Stimulated activated naive B cell treated with anti-CD40 and anti-IgM and Interleukin-4, amounts not matched to agents 10 μg/mL and 1 μg/mL and 100 μg/mL, for 72 hours (primary cell): ENCODE data around the gene CENPQ.

Experiments
- ATAC-seq, 2 donors: fragments of 150-1000 bp; cut with Tn5 transposase; replicated peaks; 2 replicates each; pipeline ENCODE4 v1.10.0; 2021; ENCODE audit warnings: moderate library complexity in 1 of 2
- DNase-seq: peaks from one replicate; pipeline ENCODE4 v3.0.0; 2021
- H3K27ac Mint-ChIP-seq: one replicate; pipeline ENCODE4 v1.8.0; 2022; ENCODE audit warnings: mild to moderate bottlenecking, mixed read lengths
- H3K27me3 Mint-ChIP-seq, 2 donors: one replicate each; pipeline ENCODE4 v1.8.0; 2022; ENCODE audit warnings: mixed read lengths in 2 of 2
- H3K36me3 Mint-ChIP-seq, 2 donors: one replicate each; pipeline ENCODE4 v1.8.0; 2022; ENCODE audit warnings: mixed read lengths in 2 of 2, mild to moderate bottlenecking in 1 of 2
- H3K4me1 Mint-ChIP-seq, 2 donors: one replicate each; pipeline ENCODE4 v1.8.0; 2022; ENCODE audit warnings: mixed read lengths in 2 of 2, mild to moderate bottlenecking in 1 of 2
- H3K4me3 Mint-ChIP-seq, 2 donors: one replicate each; pipeline ENCODE4 v1.8.0; 2022; ENCODE audit warnings: mild to moderate bottlenecking in 2 of 2, mixed read lengths in 2 of 2, moderate library complexity in 1 of 2
- H3K9me3 Mint-ChIP-seq, 2 donors: one replicate each; pipeline ENCODE4 v1.8.0; 2022; ENCODE audit warnings: mixed read lengths in 2 of 2, mild to moderate bottlenecking in 1 of 2

The CENPQ gene

DNA sequence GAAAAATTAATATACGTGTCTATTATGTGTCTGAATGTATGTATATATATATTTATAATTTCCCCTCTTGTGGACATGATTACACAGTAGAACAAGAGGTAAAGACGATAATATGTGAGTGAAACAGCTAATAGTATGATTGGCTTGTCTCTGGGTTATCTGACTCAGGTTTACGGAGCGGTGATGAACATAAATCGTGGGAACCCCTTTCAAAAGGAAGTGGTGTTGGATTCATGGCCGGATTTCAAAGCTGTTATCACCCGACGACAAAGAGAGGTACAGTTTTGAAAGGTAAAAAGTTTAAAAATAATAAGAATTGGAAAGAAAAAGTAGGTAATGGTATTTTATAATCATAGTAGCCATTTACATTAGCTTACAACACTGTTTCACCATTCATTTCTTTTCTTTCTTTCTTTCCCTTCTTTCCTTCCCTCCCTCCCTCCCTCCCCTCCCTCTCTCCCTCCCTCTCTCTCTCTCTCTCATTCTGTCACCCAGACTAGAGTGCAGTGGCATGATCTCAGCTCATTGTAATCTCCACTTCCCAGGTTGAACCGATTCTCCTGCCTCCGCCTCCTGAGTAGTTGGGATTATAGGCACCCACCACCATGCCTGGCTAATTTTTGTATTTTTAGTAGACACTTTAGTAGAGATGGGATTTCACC lies 52.4 kb downstream of the CENPQ start:
- Mint-ChIP-seq H3K27ac (no peak overlapping the region), H3K4me3 (no peak overlapping the region), H3K27me3 (peaks cover 19 to 25% of the 10 kb centered on the region in 2 donors), H3K4me1 (peaks cover 0 to 1% of the 10 kb centered on the region in 2 donors), H3K9me3 (no peaks in the 10 kb centered on the region), H3K36me3 (no peaks in the 10 kb centered on the region)
- no peak for DNase-seq
- ATAC-seq, result no peak

DNA sequence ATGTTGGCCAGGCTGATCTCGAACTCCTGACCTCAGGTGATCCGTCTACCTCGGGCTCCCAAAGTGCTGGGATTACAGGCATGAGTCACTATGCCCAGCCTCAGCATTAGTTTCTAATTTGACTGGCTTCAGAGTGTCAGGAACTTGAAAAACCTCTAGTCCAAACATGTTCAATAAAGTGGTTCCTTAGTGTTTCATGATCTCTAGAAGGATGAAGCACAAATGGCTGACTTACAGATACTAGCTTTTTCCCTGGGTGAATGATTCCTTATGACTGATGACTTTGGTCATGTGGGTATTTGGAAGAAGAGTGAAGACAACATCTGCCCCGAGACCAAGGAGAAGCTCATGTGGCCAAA lies 53.0 kb downstream of the CENPQ start:
- DNase-seq (no peak), ATAC-seq (no peak)
- no peak overlapping the region for H3K4me3 Mint-ChIP-seq
- no peaks in the 10 kb centered on the region for H3K9me3 Mint-ChIP-seq
- no peak overlapping the region for H3K27ac Mint-ChIP-seq
- peaks cover 0 to 1% of the 10 kb centered on the region in 2 donors for H3K4me1 Mint-ChIP-seq
- no peaks in the 10 kb centered on the region for H3K36me3 Mint-ChIP-seq
- H3K27me3 Mint-ChIP-seq, result peaks cover 19 to 25% of the 10 kb centered on the region in 2 donors

DNA sequence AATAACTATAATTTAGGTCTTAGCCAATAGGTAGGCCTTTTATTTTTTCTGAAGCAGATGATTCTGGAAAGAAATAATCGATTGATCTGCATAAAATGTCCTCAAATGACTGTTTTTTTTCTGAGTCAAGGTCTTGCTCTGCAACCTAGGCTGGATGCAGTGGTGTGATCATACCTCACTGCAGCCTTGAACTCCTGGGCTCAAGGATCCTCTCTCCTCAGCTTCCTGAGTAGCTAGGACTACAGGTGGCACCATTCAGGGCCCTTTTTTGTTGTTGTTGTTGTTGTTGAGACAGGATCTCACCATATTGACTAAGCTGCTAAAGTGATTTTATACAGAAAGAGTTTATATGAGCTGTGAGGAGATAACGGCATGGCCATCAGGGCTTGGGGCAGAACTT lies 54.7 kb downstream of the CENPQ start:
- DNase-seq (no peak), ATAC-seq (no peak)
- Mint-ChIP-seq H3K4me3 (no peak overlapping the region), H3K27me3 (peaks cover 19% of the 10 kb centered on the region in 2 donors), H3K4me1 (peaks cover 0 to 1% of the 10 kb centered on the region in 2 donors), H3K27ac (no peak overlapping the region), H3K36me3 (no peaks in the 10 kb centered on the region), H3K9me3 (no peaks in the 10 kb centered on the region)

DNA sequence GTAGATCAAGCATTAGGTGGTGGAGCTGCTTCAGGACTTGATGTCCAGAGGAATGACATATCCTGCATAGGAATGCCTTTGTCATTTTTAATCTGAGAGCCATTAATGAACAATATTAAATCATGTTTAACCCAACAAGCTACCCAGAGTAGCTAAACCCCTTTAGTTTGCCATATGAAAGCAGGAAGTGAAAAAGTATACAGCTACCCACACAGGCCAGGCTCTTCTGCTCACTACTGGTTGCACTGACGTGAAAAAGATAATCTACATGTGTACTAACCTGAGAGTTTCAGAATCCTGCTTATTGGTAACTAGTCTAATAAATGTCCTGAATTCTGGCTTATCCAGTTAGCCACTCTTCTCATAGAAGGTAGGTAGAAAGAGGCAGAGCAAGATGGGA lies 56.5 kb downstream of the CENPQ start:
- ATAC-seq, result peak; percentile 54 to 69

DNA sequence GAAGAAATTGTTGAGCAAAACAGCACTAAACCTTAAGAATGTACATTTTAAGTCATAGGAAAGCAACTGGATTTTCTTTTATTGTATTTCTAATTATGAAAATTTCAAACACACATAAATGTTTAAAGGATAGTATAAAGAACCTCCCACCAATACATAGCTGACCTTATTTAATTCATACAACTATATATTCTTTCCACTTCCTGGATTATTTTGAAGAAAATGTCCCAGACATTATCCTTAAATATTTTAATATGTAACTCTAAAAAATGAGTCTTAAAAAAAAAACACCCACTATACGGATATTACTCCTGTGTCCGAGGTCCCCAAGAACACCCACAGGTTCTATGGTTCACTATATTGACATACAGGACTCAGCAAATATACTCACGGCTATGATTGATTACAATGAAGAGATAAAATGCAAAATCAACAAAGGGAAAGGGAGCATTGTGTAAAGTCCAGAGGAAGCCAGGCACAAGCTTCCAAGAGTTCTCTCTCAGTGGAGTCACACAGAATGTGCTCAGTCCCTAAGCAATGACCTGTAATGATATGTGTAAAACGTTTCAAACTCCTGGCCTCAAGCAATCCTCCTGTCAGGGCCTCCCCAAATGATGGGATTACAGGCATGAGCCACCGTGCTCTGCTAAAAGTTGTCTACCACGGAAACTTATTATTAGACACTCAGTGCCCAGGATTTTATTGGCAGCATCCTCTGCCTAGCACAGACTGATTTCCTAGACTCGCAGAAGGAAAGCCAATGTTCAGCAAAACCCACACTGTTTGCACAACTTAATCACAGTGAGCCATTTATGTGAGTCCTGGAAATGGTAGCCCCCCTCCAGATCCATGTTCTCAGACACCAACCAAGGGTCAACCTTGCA lies 59.8 kb downstream of the CENPQ start:
- H3K4me3 Mint-ChIP-seq, result no peak overlapping the region
- ATAC-seq (no peak), DNase-seq (no peak)
- H3K36me3 Mint-ChIP-seq, result no peaks in the 10 kb centered on the region
- H3K27ac Mint-ChIP-seq, result peak overlapping the region; percentile 25
- H3K9me3 Mint-ChIP-seq, result no peaks in the 10 kb centered on the region
- peaks cover 0 to 9% of the 10 kb centered on the region in 2 donors for H3K27me3 Mint-ChIP-seq
- peaks cover 0 to 1% of the 10 kb centered on the region in 2 donors for H3K4me1 Mint-ChIP-seq

More for the DNA sequence above, 56.5 kb downstream of the CENPQ start:
- peaks cover 6 to 9% of the 10 kb centered on the region in 2 donors for H3K27me3 Mint-ChIP-seq
- H3K36me3 Mint-ChIP-seq, result no peaks in the 10 kb centered on the region
- H3K27ac Mint-ChIP-seq, result no peak overlapping the region
- DNase-seq, result no peak
- H3K4me3 Mint-ChIP-seq, result no peak overlapping the region
- H3K4me1 Mint-ChIP-seq, result peaks cover 0 to 1% of the 10 kb centered on the region in 2 donors
- no peaks in the 10 kb centered on the region for H3K9me3 Mint-ChIP-seq

DNA sequence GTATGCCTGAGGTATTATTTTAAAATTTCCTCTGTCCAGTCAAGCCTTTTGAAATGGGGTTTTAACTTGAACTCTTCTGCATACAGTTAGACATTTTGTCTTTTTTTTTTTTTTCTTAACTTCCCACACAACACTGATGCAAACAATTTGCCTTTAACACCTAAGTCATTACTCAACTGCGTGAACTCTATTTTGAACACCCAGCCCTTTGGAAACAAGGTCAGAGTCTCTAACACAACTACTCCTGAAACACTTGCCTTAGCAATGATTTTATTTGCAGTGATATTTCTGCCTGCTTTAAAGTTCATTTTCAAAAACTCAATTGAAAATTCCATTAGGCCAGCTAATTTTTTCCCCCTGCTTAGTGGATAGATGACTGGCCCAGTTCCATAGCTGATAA lies 60.7 kb downstream of the CENPQ start:
- H3K4me1 Mint-ChIP-seq, result peaks cover 0 to 1% of the 10 kb centered on the region in 2 donors
- no peak for DNase-seq
- peaks cover 0 to 11% of the 10 kb centered on the region in 2 donors for H3K27me3 Mint-ChIP-seq
- H3K27ac Mint-ChIP-seq, result no peak overlapping the region
- no peak overlapping the region for H3K4me3 Mint-ChIP-seq
- H3K9me3 Mint-ChIP-seq, result no peaks in the 10 kb centered on the region
- no peak for ATAC-seq
- H3K36me3 Mint-ChIP-seq, result no peaks in the 10 kb centered on the region

DNA sequence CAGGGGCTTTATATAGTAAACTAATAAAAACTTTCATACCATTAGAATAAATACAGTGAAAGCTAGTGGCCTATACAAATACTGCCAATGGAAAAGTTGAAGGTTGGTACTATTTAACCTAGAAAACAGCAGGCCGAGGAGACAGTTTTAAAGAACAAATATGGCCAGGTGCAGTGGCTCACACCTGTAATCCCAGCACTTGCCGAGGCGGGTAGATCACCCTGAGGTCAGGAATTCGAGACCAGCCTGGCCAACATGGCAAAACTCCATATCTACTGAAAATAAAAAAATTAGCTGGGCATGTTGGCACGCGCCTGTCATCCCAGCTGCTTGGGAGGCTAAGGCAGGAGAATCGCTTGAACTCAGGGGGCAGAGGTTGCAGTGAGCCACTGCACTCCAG lies 61.4 kb downstream of the CENPQ start:
- Mint-ChIP-seq H3K27ac (no peak overlapping the region), H3K4me3 (no peak overlapping the region), H3K36me3 (no peaks in the 10 kb centered on the region), H3K27me3 (peaks cover 2 to 13% of the 10 kb centered on the region in 2 donors), H3K4me1 (peaks cover 0 to 1% of the 10 kb centered on the region in 2 donors), H3K9me3 (no peaks in the 10 kb centered on the region)
- ATAC-seq (no peak), DNase-seq (no peak)

DNA sequence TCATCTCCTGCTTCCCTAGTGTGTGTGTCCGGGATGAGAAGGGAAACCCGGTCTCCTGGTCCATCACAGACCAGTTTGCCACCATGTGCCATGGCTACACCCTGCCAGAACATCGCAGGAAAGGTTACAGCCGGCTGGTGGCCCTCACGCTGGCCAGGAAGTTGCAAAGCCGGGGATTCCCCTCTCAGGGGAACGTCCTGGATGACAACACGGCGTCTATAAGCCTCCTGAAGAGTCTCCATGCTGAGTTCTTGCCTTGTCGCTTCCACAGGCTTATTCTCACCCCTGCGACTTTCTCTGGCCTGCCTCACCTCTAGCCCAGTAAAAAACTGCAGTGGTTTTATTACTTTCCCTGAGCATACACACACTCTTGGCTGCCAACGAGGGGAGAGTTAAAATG lies 63.4 kb downstream of the CENPQ start:
- Mint-ChIP-seq H3K4me3 (no peak overlapping the region), H3K4me1 (no peaks in the 10 kb centered on the region), H3K27me3 (peaks cover 8 to 14% of the 10 kb centered on the region in 2 donors), H3K9me3 (no peaks in the 10 kb centered on the region), H3K36me3 (no peaks in the 10 kb centered on the region), H3K27ac (no peak overlapping the region)
- DNase-seq, result no peak
- no peak for ATAC-seq

DNA sequence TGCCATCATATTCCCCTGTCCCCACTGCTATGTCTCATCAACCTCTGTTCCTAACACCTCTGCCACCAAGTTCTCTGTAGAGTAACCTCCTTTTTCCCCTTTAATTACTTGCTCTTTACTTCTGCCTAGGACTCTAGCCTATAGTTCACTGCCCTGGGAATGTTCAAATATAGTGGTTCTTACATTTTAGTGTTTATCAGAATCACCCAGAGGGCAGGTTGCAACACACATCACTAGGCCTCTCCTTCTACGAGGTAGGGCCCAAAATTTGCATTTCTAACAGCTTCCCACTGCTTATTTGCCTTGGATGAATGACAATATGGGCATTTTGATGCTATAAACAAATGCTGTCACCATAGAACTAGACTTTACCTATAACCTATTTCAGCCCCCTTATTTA lies 64.2 kb downstream of the CENPQ start:
- Mint-ChIP-seq H3K36me3 (no peaks in the 10 kb centered on the region), H3K27ac (no peak overlapping the region), H3K4me1 (no peaks in the 10 kb centered on the region), H3K4me3 (no peak overlapping the region), H3K9me3 (no peaks in the 10 kb centered on the region), H3K27me3 (peaks cover 14 to 21% of the 10 kb centered on the region in 2 donors)
- DNase-seq (no peak), ATAC-seq (no peak)

DNA sequence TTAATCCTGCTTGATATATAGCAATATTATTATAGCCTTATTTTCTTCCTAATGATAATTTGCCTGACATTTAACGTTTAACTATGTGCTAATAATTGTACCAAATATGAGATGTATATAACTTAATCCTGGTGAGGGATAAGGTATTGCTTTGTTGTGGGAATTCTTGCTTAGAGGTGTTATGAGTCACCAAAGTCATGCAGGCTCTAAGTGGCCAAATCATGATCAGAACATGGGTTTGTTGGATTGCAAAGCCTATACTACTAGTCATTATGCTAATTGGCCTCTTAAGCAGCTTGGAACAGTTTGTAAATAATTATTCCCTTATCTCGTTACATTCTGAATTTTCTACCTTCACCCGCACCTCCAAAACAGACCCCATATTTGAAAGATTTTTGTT lies 65.4 kb downstream of the CENPQ start:
- ATAC-seq, result no peak
- Mint-ChIP-seq H3K36me3 (no peaks in the 10 kb centered on the region), H3K27ac (no peak overlapping the region)

DNA sequence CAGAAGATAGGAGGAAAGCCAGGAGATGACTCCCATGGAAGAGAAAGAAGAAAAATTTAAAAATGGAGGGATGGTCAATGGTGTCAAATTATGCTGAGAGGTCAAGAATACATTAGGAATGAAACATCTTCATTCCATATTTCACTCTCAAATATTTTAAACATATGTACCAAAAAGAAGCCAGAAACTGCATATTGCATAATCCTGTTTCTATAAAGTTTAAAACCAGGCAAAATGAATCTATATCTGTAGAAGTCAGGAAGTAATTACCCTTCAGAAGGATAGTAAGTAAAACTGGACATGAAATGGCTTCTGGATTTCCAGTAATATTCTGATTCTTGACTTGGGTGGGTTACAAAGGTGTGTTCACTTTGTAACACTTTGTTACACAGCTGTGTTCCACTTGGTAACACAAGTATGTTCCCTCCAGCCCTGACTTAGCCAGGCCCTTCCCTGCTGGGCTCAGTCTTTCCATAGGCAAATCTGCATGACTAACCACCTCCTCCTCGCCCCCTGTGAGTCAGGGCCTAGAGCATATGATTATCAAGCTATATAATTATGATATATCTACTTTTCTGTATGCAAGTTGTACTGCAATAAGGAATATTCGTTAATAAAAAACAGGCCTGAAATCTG lies 67.1 kb downstream of the CENPQ start:
- ATAC-seq (no peak), DNase-seq (no peak)
- Mint-ChIP-seq H3K9me3 (no peaks in the 10 kb centered on the region), H3K27me3 (peaks cover 14 to 23% of the 10 kb centered on the region in 2 donors), H3K27ac (no peak overlapping the region), H3K36me3 (no peaks in the 10 kb centered on the region), H3K4me1 (no peaks in the 10 kb centered on the region), H3K4me3 (no peak overlapping the region)

More for the DNA sequence above, 65.4 kb downstream of the CENPQ start:
- Mint-ChIP-seq H3K27me3 (peaks cover 14 to 23% of the 10 kb centered on the region in 2 donors), H3K4me3 (no peak overlapping the region), H3K4me1 (no peaks in the 10 kb centered on the region), H3K9me3 (no peaks in the 10 kb centered on the region)
- DNase-seq, result no peak

DNA sequence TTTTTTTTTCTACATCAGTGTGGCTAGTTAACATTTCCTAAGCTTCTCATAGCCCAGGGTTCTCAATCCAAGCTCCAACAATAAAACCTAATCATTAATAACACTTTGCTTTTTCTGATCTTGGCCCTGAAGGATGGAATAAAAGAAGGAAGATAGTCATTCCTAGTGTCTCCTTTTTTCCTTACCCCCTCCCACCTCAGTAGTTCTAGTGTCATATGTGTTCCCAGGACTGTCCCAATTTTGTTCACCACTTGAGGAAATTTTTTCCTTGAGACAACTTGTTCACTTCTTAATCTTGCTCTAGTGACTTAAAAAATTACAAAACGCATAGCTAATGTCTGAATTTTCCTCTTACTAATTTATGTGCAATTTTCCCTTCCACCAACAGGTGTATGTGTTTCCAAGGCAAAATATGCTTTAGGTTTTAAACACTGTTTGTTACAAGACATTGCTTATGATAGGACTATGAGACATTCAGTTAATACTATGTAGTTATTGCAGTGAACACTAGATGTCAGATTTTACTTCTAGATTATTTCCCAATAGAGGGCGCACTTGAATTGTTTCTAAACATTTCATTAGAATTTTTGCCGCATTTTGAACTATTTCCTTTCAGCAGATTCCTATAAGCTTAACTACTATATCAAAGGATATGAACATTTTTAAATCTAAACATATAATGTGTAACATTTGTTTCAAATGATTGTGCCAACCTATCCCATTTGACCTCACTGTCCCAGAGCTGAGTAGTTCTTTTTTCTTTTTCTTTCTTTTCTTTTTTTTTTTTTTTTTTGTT lies 68.8 kb downstream of the CENPQ start:
- H3K4me3 Mint-ChIP-seq, result peak overlapping the region in 1 of 2 donors; percentile 32
- DNase-seq (no peak), ATAC-seq (peak; percentile 63 to 84)

DNA sequence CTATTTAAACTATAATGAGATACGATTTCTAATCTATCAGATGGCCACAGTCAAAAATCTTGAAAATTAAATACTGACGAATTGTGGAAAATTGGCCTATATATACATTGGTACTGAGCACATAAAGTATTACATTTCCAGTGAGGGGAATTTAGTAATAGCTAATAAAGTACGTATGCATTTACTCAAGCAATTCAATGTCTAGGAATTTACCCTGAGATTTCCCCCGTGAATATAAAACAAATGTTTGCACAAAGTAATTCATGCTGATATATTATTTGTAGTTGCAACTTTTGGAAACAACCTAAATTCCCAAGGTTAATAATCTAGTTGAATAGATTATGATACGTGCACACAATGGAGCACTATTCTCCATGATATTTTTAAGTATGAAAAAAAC lies 72.6 kb downstream of the CENPQ start:
- H3K36me3 Mint-ChIP-seq, result no peaks in the 10 kb centered on the region
- DNase-seq (no peak), ATAC-seq (no peak)
- H3K27ac Mint-ChIP-seq, result no peak overlapping the region
- H3K4me1 Mint-ChIP-seq, result no peaks in the 10 kb centered on the region
- peaks cover 6 to 12% of the 10 kb centered on the region in 2 donors for H3K27me3 Mint-ChIP-seq
- H3K9me3 Mint-ChIP-seq, result no peaks in the 10 kb centered on the region
- no peak overlapping the region for H3K4me3 Mint-ChIP-seq

More for the DNA sequence above, 68.8 kb downstream of the CENPQ start:
- Mint-ChIP-seq H3K27me3 (peaks cover 14 to 23% of the 10 kb centered on the region in 2 donors), H3K27ac (no peak overlapping the region), H3K4me1 (no peaks in the 10 kb centered on the region), H3K36me3 (no peaks in the 10 kb centered on the region), H3K9me3 (no peaks in the 10 kb centered on the region)

DNA sequence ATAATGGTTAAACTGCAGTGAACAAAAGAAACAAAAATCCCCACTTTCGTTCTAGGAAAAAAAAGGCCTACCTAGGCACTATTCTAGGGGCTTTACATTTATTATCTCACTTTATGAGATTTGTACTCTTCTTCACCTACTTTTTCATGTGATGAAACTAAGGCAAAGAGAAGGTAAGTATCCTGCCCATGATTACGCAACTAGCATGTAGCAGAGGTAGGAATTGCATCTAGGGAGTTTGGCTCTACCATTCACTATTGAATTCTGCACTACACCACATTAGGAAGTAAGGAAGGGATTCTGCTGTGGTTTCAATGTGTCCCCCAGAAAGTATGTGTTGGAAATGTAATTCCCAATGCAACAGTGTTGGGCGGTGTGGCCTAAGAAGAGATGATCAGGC lies 75.9 kb downstream of the CENPQ start:
- DNase-seq, result no peak
- no peaks in the 10 kb centered on the region for H3K27me3 Mint-ChIP-seq
- ATAC-seq, result no peak
- no peak overlapping the region for H3K4me3 Mint-ChIP-seq
- H3K36me3 Mint-ChIP-seq, result no peaks in the 10 kb centered on the region
- no peaks in the 10 kb centered on the region for H3K4me1 Mint-ChIP-seq
- no peak overlapping the region for H3K27ac Mint-ChIP-seq
- H3K9me3 Mint-ChIP-seq, result no peaks in the 10 kb centered on the region
